Prostate gland (tissue), 2 donors: ENCODE results near the gene SUCLG2.

Experiments used
- CTCF ChIP-seq, 4 experiments: fragments of 200-600 bp in 2 of 4; fragments of 450-650 bp in 2 of 4; sonication (generic) in 2 of 4; IDR thresholded peaks; 1 replicate in 3 of 4; 2 replicates in 1 of 4; pipeline ENCODE4 v1.5.1; 2016 to 2019; ENCODE audit warnings: antibody characterized with exemption in 4 of 4, mild to moderate bottlenecking in 2 of 4, moderate library complexity in 2 of 4
- POLR2A ChIP-seq: fragments of 450-650 bp; IDR thresholded peaks from one replicate; pipeline ENCODE4 v1.6.1; 2016; ENCODE audit warnings: antibody characterized with exemption, mild to moderate bottlenecking
- POLR2AphosphoS5 ChIP-seq: sonication (generic); formaldehyde crosslinking; IDR thresholded peaks from one replicate; pipeline ENCODE4 v1.6.1; 2017; ENCODE audit warnings: antibody characterized with exemption

- TF ChIP-seq CTCF (IDR thresholded peaks at IDR 0.05) (no peak), POLR2AphosphoS5 (no peak), POLR2A (no peak)
These were observed 184.2 kb downstream of the SUCLG2 start for GRCh38 chr3:67470207-67470606.
